Cardiac septum (tissue), 1 donor: ENCODE measurements around the gene ATP6AP1. TPM values are rescaled to one million over a fixed set of nuclear protein-coding genes. Genes with fewer than 3 reads are reported as not detected.

ENCODE experiments used
- DNase-seq: peaks from one replicate; pipeline ENCODE4 v3.0.0-alpha.2; 2020; ENCODE audit warnings: low spot score
- intact Hi-C: fragments of 100-400 bp; cut with DNase I; formaldehyde crosslinking; loops from one replicate; pipeline ENCODE4 v1.14.0; 2022
- total RNA-seq: library from RNA; stranded (reverse); fragmentation: NEBNext Ultra II Directional; extraction: Animal tissue kit (Norgen Biotek cat#: 25700); gene quantifications from one replicate; pipeline ENCODE4 v1.2.1, GENCODE V29; 2021
- donor health status: DM: no; HTN: no; CAD: no.

The ATP6AP1 gene
- total RNA-seq, 1 donor from 2014 or later, result 86.1 TPM

GRCh38 chrX:154441984-154442707, 13.7 kb downstream of the ATP6AP1 start:
- DNase-seq, result no peak

GRCh38 chrX:154443479-154443910, 15.0 kb downstream of the ATP6AP1 start:
- no peak for DNase-seq
- intact Hi-C loops, result loop anchor here (10.0 kb wide), 1 partner anchor 49 kb away; the partner anchor contains the start of gene RPL10

More at GRCh38 chrX:154441984-154442707, 13.7 kb downstream of the ATP6AP1 start:
- intact Hi-C loops, result loop anchor here (10.0 kb wide), 1 partner anchor 47 kb away; the partner anchor contains the start of gene RPL10

GRCh38 chrX:154443992-154444754, 15.7 kb downstream of the ATP6AP1 start, which contains the start of gene FAM50A:
Gene FAM50A (plus strand): TSS chrX:154444141. CDS start chrX:154444236, 95 bp downstream.
- peak; percentile 92 for DNase-seq
- intact Hi-C loops, result loop anchor here (2.0 to 10.0 kb wide), 2 partner anchors 35 to 49 kb away; partner anchors contain the start of genes LAGE3 and RPL10

- no peak for DNase-seq
- intact Hi-C loops, result loop anchor here (2.0 to 10.0 kb wide), 2 partner anchors 34 to 50 kb away; partner anchors contain the start of genes LAGE3 and RPL10
These were observed 16.3 kb downstream of the ATP6AP1 start for GRCh38 chrX:154444755-154445246.

- no peak for DNase-seq
- intact Hi-C loops, result loop anchor here (2.0 to 10.0 kb wide), 2 partner anchors 33 to 51 kb away; partner anchors contain the start of genes LAGE3 and RPL10
These were observed 17.3 kb downstream of the ATP6AP1 start for GRCh38 chrX:154445776-154446175.

- intact Hi-C loops, result loop anchor here (10.0 kb wide), 1 partner anchor 52 kb away; the partner anchor contains the start of gene RPL10
- no peak for DNase-seq
These were observed 18.0 kb downstream of the ATP6AP1 start for GRCh38 chrX:154446430-154446829.

GRCh38 chrX:154448484-154448883, 20.0 kb downstream of the ATP6AP1 start:
- intact Hi-C loops, result loop anchor here (10.0 kb wide), 1 partner anchor 54 kb away; the partner anchor contains the start of gene RPL10
- no peak for DNase-seq

GRCh38 chrX:154449618-154450017, 21.1 kb downstream of the ATP6AP1 start:
- intact Hi-C loops, result loop anchor here (10.0 kb wide), 1 partner anchor 55 kb away; the partner anchor contains the start of gene RPL10
- no peak for DNase-seq

GRCh38 chrX:154450312-154450711, 21.8 kb downstream of the ATP6AP1 start:
- intact Hi-C loops, result no loop called here
- DNase-seq, result no peak

GRCh38 chrX:154452823-154453222, 24.3 kb downstream of the ATP6AP1 start:
- intact Hi-C loops, result no loop called here
- DNase-seq, result no peak

- intact Hi-C loops, result no loop called here
- no peak for DNase-seq
These were observed 29.1 kb downstream of the ATP6AP1 start for GRCh38 chrX:154457491-154458115.

- DNase-seq, result peak; percentile 85
- intact Hi-C loops, result no loop called here
These were observed 29.9 kb downstream of the ATP6AP1 start, which contains the start of gene PLXNA3 for GRCh38 chrX:154458116-154458953. Gene PLXNA3 (plus strand): TSS chrX:154458281. CDS start chrX:154460184, 1,903 bp downstream.

- no peak for DNase-seq
- intact Hi-C loops, result no loop called here
These were observed 30.7 kb downstream of the ATP6AP1 start for GRCh38 chrX:154458954-154459778.

- intact Hi-C loops, result no loop called here
- no peak for DNase-seq
These were observed 31.4 kb downstream of the ATP6AP1 start for GRCh38 chrX:154459832-154460231.

- intact Hi-C loops, result no loop called here
- no peak for DNase-seq
These were observed 31.8 kb downstream of the ATP6AP1 start for GRCh38 chrX:154460326-154460725.

- no peak for DNase-seq
- intact Hi-C loops, result no loop called here
These were observed 33.9 kb downstream of the ATP6AP1 start for GRCh38 chrX:154462396-154462795.

GRCh38 chrX:154463611-154464220, 35.2 kb downstream of the ATP6AP1 start:
- intact Hi-C loops, result no loop called here
- DNase-seq, result no peak
